H1 (cell line): Measurements from ENCODE around the gene DESI1. TPM values are rescaled to one million over a fixed set of nuclear protein-coding genes. Genes with fewer than 3 reads are reported as not detected.
A peak's percentile ranks its signal among the peaks of the same experiment; 100 is the strongest.

Experiments used
- CHD1 ChIP-seq: IDR thresholded peaks from 2 replicates; pipeline ENCODE4 v1.6.1; 2012; ENCODE audit warnings: low read depth, low read length, improper control_type of control experiment
- CHD7 ChIP-seq: fragments of 300-600 bp; sonication (generic); IDR thresholded peaks from 2 replicates; pipeline ENCODE4 v1.7.1; 2012; ENCODE audit warnings: low read length, moderate library complexity, mild to moderate bottlenecking, inconsistent platforms; ENCODE audit not compliant: insufficient replicate concordance
- CTCF ChIP-seq, 3 experiments: IDR thresholded peaks; 1 replicate in 2 of 3; 2 replicates in 1 of 3; pipeline versions ENCODE4 v1.5.1 to v1.6.1; 2011; ENCODE audit warnings: low read length in 3 of 3, mild to moderate bottlenecking in 3 of 3, inconsistent platforms in 2 of 3, low read depth in 1 of 3, moderate library complexity in 1 of 3; ENCODE audit not compliant: insufficient read depth in 1 of 3; ENCODE audit errors: control extremely low read depth in 1 of 3
- KDM1A ChIP-seq: fragments of 200-600, 300-600 bp; sonication (generic); IDR thresholded peaks from 2 replicates; pipeline ENCODE4 v1.7.1; 2016; ENCODE audit warnings: mild to moderate bottlenecking, low read length, borderline replicate concordance
- KDM5A ChIP-seq: fragments of 200-600 bp; IDR thresholded peaks from 2 replicates; pipeline ENCODE4 v1.7.1; 2012; ENCODE audit warnings: mild to moderate bottlenecking, low read length, inconsistent platforms, mixed read lengths
- TAF1 ChIP-seq: IDR thresholded peaks from 2 replicates; pipeline ENCODE4 v1.6.1; 2011; ENCODE audit warnings: mild to moderate bottlenecking, low read depth, low read length
- TBP ChIP-seq: IDR thresholded peaks from 2 replicates; pipeline ENCODE4 v1.6.1; 2011; ENCODE audit warnings: low read depth, low read length, improper control_type of control experiment
- polyA plus RNA-seq, 7 experiments: library from polyadenylated mRNA; depleted of rRNA in 3 of 7; stranded (reverse) in 5 of 7; unstranded in 2 of 7; fragments of >200 nt in 5 of 7; fragments of 200-250 nt in 2 of 7; gene quantifications; 1 replicate in 5 of 7; 2 replicates in 1 of 7; 4 replicates in 1 of 7; pipeline versions ENCODE4 v1.2.1 to v1.2.3, GENCODE V29; 2011 to 2013; ENCODE audit warnings: missing spikeins in 2 of 7, mixed read lengths in 2 of 7
- total RNA-seq: library from RNA; stranded (reverse); fragmentation: NEBNext Ultra II Directional; extraction: Animal tissue kit (Norgen Biotek cat#: 25700); gene quantifications from 2 replicates; pipeline ENCODE4 v1.2.1, GENCODE V29; 2021

DESI1 gene
- total and polyA plus RNA-seq, 2 of the 8 experiments (the other 6 are each of a cell fraction or from before 2014, with no cell fraction given): 27.6 to 34.3 TPM

DNA sequence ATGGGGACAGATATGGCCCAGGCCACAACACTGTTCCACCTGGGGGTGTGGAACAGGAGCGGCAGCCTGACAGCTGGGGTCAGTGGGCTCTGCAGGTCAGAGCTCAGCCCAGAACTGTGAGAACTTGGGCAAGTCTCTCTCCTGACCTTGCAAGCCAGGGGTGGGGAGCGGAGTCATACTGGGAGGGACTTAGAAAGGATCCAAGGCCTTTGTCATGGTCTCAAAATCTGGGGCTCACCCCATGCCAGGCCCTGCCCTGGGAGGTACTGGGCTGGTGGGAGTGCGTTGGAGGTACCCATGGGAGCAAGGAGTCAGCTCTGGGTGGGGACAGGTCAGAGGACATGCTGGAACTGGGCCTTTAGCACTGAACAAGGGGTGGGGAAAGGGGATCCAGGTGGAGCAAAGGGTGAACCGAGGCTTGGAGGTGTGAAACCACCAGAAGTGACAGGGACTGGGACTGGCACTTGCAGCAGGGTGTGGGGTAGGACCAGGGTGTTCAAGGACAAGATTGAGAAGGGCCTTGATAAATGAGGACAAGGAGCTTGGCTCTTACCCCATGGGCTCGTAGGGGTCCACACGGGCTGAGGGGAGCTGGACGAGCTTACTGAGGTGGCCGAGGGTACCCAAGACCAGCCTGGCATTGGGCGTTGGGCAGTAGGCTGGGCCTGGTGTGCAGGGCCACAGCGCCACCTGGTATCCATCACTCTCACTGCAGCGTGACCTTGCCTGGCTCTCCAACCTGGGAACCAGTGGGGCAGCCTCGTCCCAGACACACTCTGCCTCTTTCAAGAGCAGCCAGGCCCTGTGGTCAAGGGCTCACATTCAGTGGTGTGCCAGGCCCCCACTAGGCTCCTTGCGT, 23.8 kb downstream of the DESI1 start (continued):
- TF ChIP-seq CHD7 (no peak), KDM5A (no peak), CHD1 (no peak), TBP (no peak; the same call in 1 of the 2 replicates), TAF1 (no peak), KDM1A (no peak), CTCF (IDR thresholded peaks at IDR 0.05; ENCODE audit: control extremely low read depth in 1 of 3, insufficient read depth in 1 of 3, low read depth in 1 of 3, low read length in 3 of 3) (peak; percentile 96 to 100 (median 98))
